ENCODE data around the gene ADRA1B. TPM values are rescaled to one million over a fixed set of nuclear protein-coding genes. Genes with fewer than 3 reads are reported as not detected.
"Not testable (repeated sequence)": the region's sequence is repeated elsewhere in the genome, so short reads cannot be mapped to it uniquely, and the experiment has no call there.

The ADRA1B gene
- total RNA-seq, 1 donor from 2014 or later = under 0.01 TPM

- no peaks in the 10 kb centered on the region for H3K4me1 ChIP-seq (ENCODE audit: control insufficient read depth in 3 of 3, insufficient read depth in 3 of 3, low read length in 3 of 3)
- H3K27ac ChIP-seq (ENCODE audit: low read depth, low read length) = no peak overlapping the region
- H3K4me3 ChIP-seq (ENCODE audit: low read length in 3 of 3) = no peak overlapping the region
- peaks cover 0 to 8% (median 2%) of the 10 kb centered on the region in 3 donors for H3K27me3 ChIP-seq (ENCODE audit: control insufficient read depth in 3 of 3, insufficient read depth in 3 of 3, low read length in 3 of 3)
- H3K9ac ChIP-seq (ENCODE audit: low read depth in 1 of 3, low read length in 3 of 3) = no peak overlapping the region
- H3K9me3 ChIP-seq (ENCODE audit: control insufficient read depth in 3 of 3, low read length in 3 of 3) = peaks cover 2 to 6% (median 5%) of the 10 kb centered on the region in 3 donors
- H3K36me3 ChIP-seq (ENCODE audit: control insufficient read depth in 3 of 3, insufficient read depth in 3 of 3, low read length in 3 of 3) = no peaks in the 10 kb centered on the region
These were observed 79.6 kb downstream of the ADRA1B start for GRCh38 chr5:159995907-159996306.

- no peaks in the 10 kb centered on the region for H3K36me3 ChIP-seq (ENCODE audit: control insufficient read depth in 3 of 3, insufficient read depth in 3 of 3, low read length in 3 of 3)
- H3K9ac ChIP-seq (ENCODE audit: low read depth in 1 of 3, low read length in 3 of 3) = no peak overlapping the region
- no peaks in the 10 kb centered on the region for H3K9me3 ChIP-seq (ENCODE audit: control insufficient read depth in 3 of 3, low read length in 3 of 3)
- peaks cover 0 to 10% (median 0%) of the 10 kb centered on the region in 3 donors for H3K27me3 ChIP-seq (ENCODE audit: control insufficient read depth in 3 of 3, insufficient read depth in 3 of 3, low read length in 3 of 3)
- no peaks in the 10 kb centered on the region for H3K4me1 ChIP-seq (ENCODE audit: control insufficient read depth in 3 of 3, insufficient read depth in 3 of 3, low read length in 3 of 3)
- no peak overlapping the region for H3K4me3 ChIP-seq (ENCODE audit: low read length in 3 of 3)
- H3K27ac ChIP-seq (ENCODE audit: low read depth, low read length) = no peak overlapping the region
These were observed 85.2 kb downstream of the ADRA1B start for GRCh38 chr5:160001457-160001856.

- no peaks in the 10 kb centered on the region for H3K27me3 ChIP-seq (ENCODE audit: control insufficient read depth in 3 of 3, insufficient read depth in 3 of 3, low read length in 3 of 3)
- no peak overlapping the region for H3K4me3 ChIP-seq (ENCODE audit: low read length in 3 of 3)
- H3K9me3 ChIP-seq (ENCODE audit: control insufficient read depth in 3 of 3, low read length in 3 of 3) = no peaks in the 10 kb centered on the region
- peaks cover 8 to 13% (median 11%) of the 10 kb centered on the region in 3 donors for H3K36me3 ChIP-seq (ENCODE audit: control insufficient read depth in 3 of 3, insufficient read depth in 3 of 3, low read length in 3 of 3)
- H3K4me1 ChIP-seq (ENCODE audit: control insufficient read depth in 3 of 3, insufficient read depth in 3 of 3, low read length in 3 of 3) = peaks cover 12% of the 10 kb centered on the region in 3 donors
- H3K27ac ChIP-seq (ENCODE audit: low read depth, low read length) = no peak overlapping the region
- H3K9ac ChIP-seq (ENCODE audit: low read depth in 1 of 3, low read length in 3 of 3) = no peak overlapping the region
These were observed 91.2 kb downstream of the ADRA1B start for GRCh38 chr5:160007514-160007913.

GRCh38 chr5:160008529-160008876 is 92.2 kb downstream of the ADRA1B start:
- H3K9me3 ChIP-seq (ENCODE audit: control insufficient read depth in 3 of 3, low read length in 3 of 3) = not testable (repeated sequence)

GRCh38 chr5:160008877-160009590 is 92.8 kb downstream of the ADRA1B start, which contains the start of gene TTC1:
TTC1 (plus strand) TSS chr5:160009139; CDS start chr5:160010529, 1,390 bp downstream.
- peak within 1 kb of the TSS; percentile 93 to 99 (median 98) for H3K4me3 ChIP-seq (ENCODE audit: low read length in 3 of 3)
- peak within 1 kb of the TSS; percentile 94 to 98 (median 97) for H3K9ac ChIP-seq (ENCODE audit: low read depth in 1 of 3, low read length in 3 of 3)
- H3K9me3 ChIP-seq (ENCODE audit: control insufficient read depth in 3 of 3, low read length in 3 of 3) = no peaks in the 10 kb centered on the region
- no peaks in the 10 kb centered on the region for H3K27me3 ChIP-seq (ENCODE audit: control insufficient read depth in 3 of 3, insufficient read depth in 3 of 3, low read length in 3 of 3)
- peaks cover 8 to 16% (median 13%) of the 10 kb centered on the region in 3 donors for H3K36me3 ChIP-seq (ENCODE audit: control insufficient read depth in 3 of 3, insufficient read depth in 3 of 3, low read length in 3 of 3)
- H3K4me1 ChIP-seq (ENCODE audit: control insufficient read depth in 3 of 3, insufficient read depth in 3 of 3, low read length in 3 of 3) = peaks cover 12% of the 10 kb centered on the region in 3 donors
- peak within 1 kb of the TSS; percentile 94 for H3K27ac ChIP-seq (ENCODE audit: low read depth, low read length)

More at GRCh38 chr5:160008529-160008876, 92.2 kb downstream of the ADRA1B start:
- Histone ChIP-seq H3K4me1 (ENCODE audit: control insufficient read depth in 3 of 3, insufficient read depth in 3 of 3, low read length in 3 of 3) (peaks cover 12% of the 10 kb centered on the region in 3 donors), H3K36me3 (ENCODE audit: control insufficient read depth in 3 of 3, insufficient read depth in 3 of 3, low read length in 3 of 3) (peaks cover 8 to 16% (median 13%) of the 10 kb centered on the region in 3 donors), H3K9ac (ENCODE audit: low read depth in 1 of 3, low read length in 3 of 3) (peak overlapping the region in 1 of 3 donors; percentile 40), H3K4me3 (ENCODE audit: low read length in 3 of 3) (peak overlapping the region; percentile 93 to 99 (median 98))
- not testable (repeated sequence) for H3K27ac ChIP-seq (ENCODE audit: low read depth, low read length); H3K27me3 ChIP-seq (ENCODE audit: control insufficient read depth in 3 of 3, insufficient read depth in 3 of 3, low read length in 3 of 3)

- H3K4me3 ChIP-seq (ENCODE audit: low read length in 3 of 3) = peak overlapping the region; percentile 93 to 99 (median 98)
- peak overlapping the region; percentile 94 for H3K27ac ChIP-seq (ENCODE audit: low read depth, low read length)
- H3K9ac ChIP-seq (ENCODE audit: low read depth in 1 of 3, low read length in 3 of 3) = peak overlapping the region; percentile 94 to 98 (median 97)
- H3K4me1 ChIP-seq (ENCODE audit: control insufficient read depth in 3 of 3, insufficient read depth in 3 of 3, low read length in 3 of 3) = peaks cover 12% of the 10 kb centered on the region in 3 donors
- no peaks in the 10 kb centered on the region for H3K9me3 ChIP-seq (ENCODE audit: control insufficient read depth in 3 of 3, low read length in 3 of 3)
- H3K36me3 ChIP-seq (ENCODE audit: control insufficient read depth in 3 of 3, insufficient read depth in 3 of 3, low read length in 3 of 3) = peaks cover 8 to 16% (median 13%) of the 10 kb centered on the region in 3 donors
- H3K27me3 ChIP-seq (ENCODE audit: control insufficient read depth in 3 of 3, insufficient read depth in 3 of 3, low read length in 3 of 3) = no peaks in the 10 kb centered on the region
These were observed 93.3 kb downstream of the ADRA1B start for GRCh38 chr5:160009591-160009989.

- Histone ChIP-seq H3K36me3 (ENCODE audit: control insufficient read depth in 3 of 3, insufficient read depth in 3 of 3, low read length in 3 of 3) (peaks cover 15 to 17% (median 16%) of the 10 kb centered on the region in 3 donors), H3K27me3 (ENCODE audit: control insufficient read depth in 3 of 3, insufficient read depth in 3 of 3, low read length in 3 of 3) (no peaks in the 10 kb centered on the region), H3K4me3 (ENCODE audit: low read length in 3 of 3) (no peak overlapping the region), H3K27ac (ENCODE audit: low read depth, low read length) (no peak overlapping the region), H3K9me3 (ENCODE audit: control insufficient read depth in 3 of 3, low read length in 3 of 3) (no peaks in the 10 kb centered on the region), H3K9ac (ENCODE audit: low read depth in 1 of 3, low read length in 3 of 3) (no peak overlapping the region), H3K4me1 (ENCODE audit: control insufficient read depth in 3 of 3, insufficient read depth in 3 of 3, low read length in 3 of 3) (peaks cover 12% of the 10 kb centered on the region in 3 donors)
These were observed 95.2 kb downstream of the ADRA1B start for GRCh38 chr5:160011471-160011870.

- not testable (repeated sequence) for H3K27me3 ChIP-seq (ENCODE audit: control insufficient read depth in 3 of 3, insufficient read depth in 3 of 3, low read length in 3 of 3); H3K4me3 ChIP-seq (ENCODE audit: low read length in 3 of 3); H3K9me3 ChIP-seq (ENCODE audit: control insufficient read depth in 3 of 3, low read length in 3 of 3); H3K9ac ChIP-seq (ENCODE audit: low read depth in 1 of 3, low read length in 3 of 3); H3K27ac ChIP-seq (ENCODE audit: low read depth, low read length)
- Histone ChIP-seq H3K4me1 (ENCODE audit: control insufficient read depth in 3 of 3, insufficient read depth in 3 of 3, low read length in 3 of 3) (peaks cover 12% of the 10 kb centered on the region in 3 donors), H3K36me3 (ENCODE audit: control insufficient read depth in 3 of 3, insufficient read depth in 3 of 3, low read length in 3 of 3) (peaks cover 15 to 21% (median 21%) of the 10 kb centered on the region in 3 donors)
These were observed 97.9 kb downstream of the ADRA1B start for GRCh38 chr5:160014197-160014596.

GRCh38 chr5:160018945-160019625 is 102.8 kb downstream of the ADRA1B start:
- Histone ChIP-seq H3K9me3 (ENCODE audit: control insufficient read depth in 3 of 3, low read length in 3 of 3) (no peaks in the 10 kb centered on the region), H3K4me3 (ENCODE audit: low read length in 3 of 3) (no peak overlapping the region), H3K27me3 (ENCODE audit: control insufficient read depth in 3 of 3, insufficient read depth in 3 of 3, low read length in 3 of 3) (no peaks in the 10 kb centered on the region), H3K9ac (ENCODE audit: low read depth in 1 of 3, low read length in 3 of 3) (no peak overlapping the region), H3K36me3 (ENCODE audit: control insufficient read depth in 3 of 3, insufficient read depth in 3 of 3, low read length in 3 of 3) (peaks cover 7 to 10% (median 9%) of the 10 kb centered on the region in 3 donors), H3K4me1 (ENCODE audit: control insufficient read depth in 3 of 3, insufficient read depth in 3 of 3, low read length in 3 of 3) (peaks cover 3 to 4% (median 3%) of the 10 kb centered on the region in 3 donors), H3K27ac (ENCODE audit: low read depth, low read length) (no peak overlapping the region)

- no peak overlapping the region for H3K4me3 ChIP-seq (ENCODE audit: low read length in 3 of 3)
- H3K27me3 ChIP-seq (ENCODE audit: control insufficient read depth in 3 of 3, insufficient read depth in 3 of 3, low read length in 3 of 3) = no peaks in the 10 kb centered on the region
- no peaks in the 10 kb centered on the region for H3K9me3 ChIP-seq (ENCODE audit: control insufficient read depth in 3 of 3, low read length in 3 of 3)
- H3K36me3 ChIP-seq (ENCODE audit: control insufficient read depth in 3 of 3, insufficient read depth in 3 of 3, low read length in 3 of 3) = peaks cover 4 to 9% (median 8%) of the 10 kb centered on the region in 3 donors
- H3K27ac ChIP-seq (ENCODE audit: low read depth, low read length) = no peak overlapping the region
- no peak overlapping the region for H3K9ac ChIP-seq (ENCODE audit: low read depth in 1 of 3, low read length in 3 of 3)
- peaks cover 3 to 4% (median 3%) of the 10 kb centered on the region in 3 donors for H3K4me1 ChIP-seq (ENCODE audit: control insufficient read depth in 3 of 3, insufficient read depth in 3 of 3, low read length in 3 of 3)
These were observed 104.0 kb downstream of the ADRA1B start for GRCh38 chr5:160020266-160020770.

Measured in skeletal muscle tissue (tissue), 4 donors.